HL-60 (cell line): Measurements from ENCODE around the gene ZMYM1.

Source experiments
- GABPA ChIP-seq: IDR thresholded peaks from 2 replicates; pipeline ENCODE4 v1.6.1; 2012; ENCODE audit warnings: low read depth
- POLR2AphosphoS5 ChIP-seq: IDR thresholded peaks from 2 replicates; pipeline ENCODE4 v1.6.1; 2012; ENCODE audit warnings: low read depth
- SPI1 ChIP-seq: IDR thresholded peaks from 2 replicates; pipeline ENCODE4 v1.6.1; 2012; ENCODE audit warnings: low read depth, mild to moderate bottlenecking, borderline replicate concordance
- TF ChIP-seq, protein P1 (sequence below): IDR thresholded peaks from one replicate; pipeline ENCODE4 v1.5.1; 2011; ENCODE audit warnings: low read length, control low read depth, inconsistent platforms; ENCODE audit not compliant: insufficient read depth
- TF ChIP-seq, protein P2 (sequence below): IDR thresholded peaks from 2 replicates; pipeline ENCODE4 v1.6.1; 2012; ENCODE audit warnings: low read depth; ENCODE audit not compliant: insufficient replicate concordance

DNA sequence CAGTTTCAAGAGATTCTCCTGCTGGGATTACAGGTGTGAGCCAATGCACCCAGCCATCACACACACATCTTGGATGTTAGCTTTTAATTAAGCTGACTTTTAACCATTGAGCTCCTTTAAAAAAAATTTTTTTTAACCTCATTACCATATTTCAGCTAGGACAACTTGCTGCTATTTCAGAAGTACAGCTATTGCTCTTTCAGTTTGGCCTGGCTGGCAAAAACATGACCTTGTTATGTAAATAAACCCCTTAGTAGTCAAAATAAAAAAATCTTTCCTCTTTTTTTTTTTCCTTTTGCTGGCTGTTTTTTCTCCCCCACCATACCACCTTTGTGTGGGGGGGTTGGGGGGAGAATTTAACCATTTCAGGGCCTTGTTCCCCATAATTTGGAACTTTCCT, 49.9 kb downstream of the ZMYM1 start:
- TF ChIP-seq, protein P1, sequence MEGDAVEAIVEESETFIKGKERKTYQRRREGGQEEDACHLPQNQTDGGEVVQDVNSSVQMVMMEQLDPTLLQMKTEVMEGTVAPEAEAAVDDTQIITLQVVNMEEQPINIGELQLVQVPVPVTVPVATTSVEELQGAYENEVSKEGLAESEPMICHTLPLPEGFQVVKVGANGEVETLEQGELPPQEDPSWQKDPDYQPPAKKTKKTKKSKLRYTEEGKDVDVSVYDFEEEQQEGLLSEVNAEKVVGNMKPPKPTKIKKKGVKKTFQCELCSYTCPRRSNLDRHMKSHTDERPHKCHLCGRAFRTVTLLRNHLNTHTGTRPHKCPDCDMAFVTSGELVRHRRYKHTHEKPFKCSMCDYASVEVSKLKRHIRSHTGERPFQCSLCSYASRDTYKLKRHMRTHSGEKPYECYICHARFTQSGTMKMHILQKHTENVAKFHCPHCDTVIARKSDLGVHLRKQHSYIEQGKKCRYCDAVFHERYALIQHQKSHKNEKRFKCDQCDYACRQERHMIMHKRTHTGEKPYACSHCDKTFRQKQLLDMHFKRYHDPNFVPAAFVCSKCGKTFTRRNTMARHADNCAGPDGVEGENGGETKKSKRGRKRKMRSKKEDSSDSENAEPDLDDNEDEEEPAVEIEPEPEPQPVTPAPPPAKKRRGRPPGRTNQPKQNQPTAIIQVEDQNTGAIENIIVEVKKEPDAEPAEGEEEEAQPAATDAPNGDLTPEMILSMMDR, result no peak
- TF ChIP-seq GABPA (no peak), POLR2AphosphoS5 (no peak), SPI1 (no peak)
- TF ChIP-seq, protein P2, sequence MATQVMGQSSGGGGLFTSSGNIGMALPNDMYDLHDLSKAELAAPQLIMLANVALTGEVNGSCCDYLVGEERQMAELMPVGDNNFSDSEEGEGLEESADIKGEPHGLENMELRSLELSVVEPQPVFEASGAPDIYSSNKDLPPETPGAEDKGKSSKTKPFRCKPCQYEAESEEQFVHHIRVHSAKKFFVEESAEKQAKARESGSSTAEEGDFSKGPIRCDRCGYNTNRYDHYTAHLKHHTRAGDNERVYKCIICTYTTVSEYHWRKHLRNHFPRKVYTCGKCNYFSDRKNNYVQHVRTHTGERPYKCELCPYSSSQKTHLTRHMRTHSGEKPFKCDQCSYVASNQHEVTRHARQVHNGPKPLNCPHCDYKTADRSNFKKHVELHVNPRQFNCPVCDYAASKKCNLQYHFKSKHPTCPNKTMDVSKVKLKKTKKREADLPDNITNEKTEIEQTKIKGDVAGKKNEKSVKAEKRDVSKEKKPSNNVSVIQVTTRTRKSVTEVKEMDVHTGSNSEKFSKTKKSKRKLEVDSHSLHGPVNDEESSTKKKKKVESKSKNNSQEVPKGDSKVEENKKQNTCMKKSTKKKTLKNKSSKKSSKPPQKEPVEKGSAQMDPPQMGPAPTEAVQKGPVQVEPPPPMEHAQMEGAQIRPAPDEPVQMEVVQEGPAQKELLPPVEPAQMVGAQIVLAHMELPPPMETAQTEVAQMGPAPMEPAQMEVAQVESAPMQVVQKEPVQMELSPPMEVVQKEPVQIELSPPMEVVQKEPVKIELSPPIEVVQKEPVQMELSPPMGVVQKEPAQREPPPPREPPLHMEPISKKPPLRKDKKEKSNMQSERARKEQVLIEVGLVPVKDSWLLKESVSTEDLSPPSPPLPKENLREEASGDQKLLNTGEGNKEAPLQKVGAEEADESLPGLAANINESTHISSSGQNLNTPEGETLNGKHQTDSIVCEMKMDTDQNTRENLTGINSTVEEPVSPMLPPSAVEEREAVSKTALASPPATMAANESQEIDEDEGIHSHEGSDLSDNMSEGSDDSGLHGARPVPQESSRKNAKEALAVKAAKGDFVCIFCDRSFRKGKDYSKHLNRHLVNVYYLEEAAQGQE, result no peak
